Measurements from ENCODE around the gene TEX53.

TEX53 gene

DNA sequence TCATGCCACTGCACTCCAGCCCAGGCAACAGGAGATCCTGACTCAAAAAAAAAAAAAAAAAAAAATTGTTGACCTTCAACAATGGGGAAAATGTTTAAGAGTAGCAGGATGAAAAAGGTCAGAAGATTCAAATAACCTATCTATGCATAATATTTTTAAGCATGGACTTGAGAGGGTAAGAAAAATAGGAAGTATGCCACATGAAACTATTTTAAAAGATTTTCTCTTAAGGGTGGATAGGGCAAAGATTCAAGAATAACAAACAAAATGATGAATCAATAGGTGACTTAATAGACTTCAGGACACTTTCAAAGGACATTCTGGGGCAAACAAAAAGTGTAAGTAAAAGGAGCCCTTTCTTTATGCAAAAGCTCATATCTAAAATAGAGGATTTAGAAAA is 21.2 kb upstream of the TEX53 start:
- DNase-seq, result no peak

DNA sequence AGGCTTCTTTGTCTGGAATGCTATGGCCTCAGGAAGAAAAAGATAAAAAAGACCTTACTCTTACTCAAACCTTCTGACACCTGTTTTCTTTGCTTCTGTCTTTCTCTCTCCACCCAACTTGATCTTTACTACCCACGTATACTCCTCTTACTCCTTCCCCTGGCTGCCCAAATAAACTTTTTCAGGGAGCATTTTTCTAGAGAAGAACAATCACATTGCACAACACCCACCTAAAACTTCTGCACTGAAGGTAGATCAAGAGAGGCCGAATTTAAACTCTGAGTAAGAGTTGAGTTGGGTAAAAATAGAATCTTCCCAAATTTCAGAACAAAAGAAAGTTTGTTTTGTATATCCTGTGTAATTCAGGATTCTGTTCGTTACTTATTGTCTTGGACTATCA is 20.5 kb upstream of the TEX53 start:
- no peak for DNase-seq

DNA sequence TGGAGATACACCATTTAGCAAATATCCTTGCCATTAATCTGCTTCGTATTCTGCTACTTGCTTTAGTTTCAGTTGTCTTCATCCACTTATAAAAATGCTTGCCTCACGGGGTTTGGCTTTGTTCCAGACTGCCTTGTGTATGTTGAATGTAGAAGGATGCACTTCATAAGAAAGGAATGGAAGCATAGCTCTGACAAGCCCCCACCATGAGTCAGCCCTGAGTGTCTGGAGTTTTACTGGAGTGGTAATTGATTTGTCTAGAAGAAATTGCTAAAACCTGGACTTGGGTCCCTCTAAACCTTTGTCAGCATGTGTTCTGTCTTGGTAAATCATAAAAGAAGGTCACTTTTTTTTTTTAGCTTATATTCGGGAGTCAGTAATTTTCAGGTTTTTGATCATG is 19.8 kb upstream of the TEX53 start:
- DNase-seq, result peak; percentile 89

DNA sequence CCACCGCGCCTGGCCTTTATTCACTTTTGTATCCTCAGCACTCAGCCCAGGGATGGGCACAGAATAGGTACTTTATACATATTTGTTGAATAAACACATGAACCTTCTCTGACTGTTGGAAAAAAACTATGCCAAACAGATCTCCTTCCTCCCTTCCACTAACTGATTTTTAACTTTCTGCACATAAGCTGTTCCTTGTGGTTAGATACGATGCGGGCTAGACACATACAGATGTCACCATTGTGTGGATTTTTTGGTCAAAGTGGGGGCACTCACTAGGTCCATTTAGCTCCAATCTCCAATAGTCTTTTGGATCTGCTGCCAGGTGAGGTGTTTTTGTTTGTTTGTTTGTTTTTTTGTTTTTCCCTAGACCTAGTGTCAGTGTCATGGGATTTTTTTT is 19.3 kb upstream of the TEX53 start:
- DNase-seq, result no peak

DNA sequence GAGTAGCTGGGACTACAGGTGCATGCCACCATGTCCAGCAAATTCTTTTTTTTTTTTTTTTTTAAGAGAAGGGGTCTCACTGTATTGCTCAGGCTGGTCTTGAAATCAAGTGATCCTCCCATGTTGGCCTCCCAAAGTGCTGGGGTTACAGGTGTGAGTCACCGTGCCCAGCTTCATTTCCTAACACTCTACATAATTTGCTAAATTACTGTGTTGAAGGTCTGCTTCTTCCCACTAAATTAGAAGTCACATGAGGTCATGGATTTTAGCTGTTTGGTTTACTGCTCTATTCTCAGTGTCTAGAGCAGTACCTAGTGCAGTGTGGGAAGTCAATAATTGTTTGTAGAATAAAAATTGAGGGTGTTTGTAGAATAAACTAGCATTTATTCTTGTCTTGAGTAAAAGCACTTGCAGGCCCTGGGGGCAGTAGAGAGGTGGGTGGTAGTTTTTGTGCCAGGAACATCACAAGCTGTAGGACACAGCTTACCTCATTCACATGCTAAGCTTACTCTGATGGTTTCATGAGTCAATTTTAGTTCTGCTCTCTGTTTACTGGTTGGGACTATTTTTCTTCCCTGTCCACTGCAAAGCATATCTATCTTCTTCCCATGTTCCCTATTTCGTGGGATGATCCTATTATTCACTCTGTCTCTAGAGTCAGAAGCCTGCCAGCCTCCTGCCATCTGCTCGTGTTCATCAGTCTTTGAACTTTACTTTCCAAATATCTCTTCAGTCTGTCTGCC is 17.4 kb upstream of the TEX53 start:
- DNase-seq, result no peak

DNA sequence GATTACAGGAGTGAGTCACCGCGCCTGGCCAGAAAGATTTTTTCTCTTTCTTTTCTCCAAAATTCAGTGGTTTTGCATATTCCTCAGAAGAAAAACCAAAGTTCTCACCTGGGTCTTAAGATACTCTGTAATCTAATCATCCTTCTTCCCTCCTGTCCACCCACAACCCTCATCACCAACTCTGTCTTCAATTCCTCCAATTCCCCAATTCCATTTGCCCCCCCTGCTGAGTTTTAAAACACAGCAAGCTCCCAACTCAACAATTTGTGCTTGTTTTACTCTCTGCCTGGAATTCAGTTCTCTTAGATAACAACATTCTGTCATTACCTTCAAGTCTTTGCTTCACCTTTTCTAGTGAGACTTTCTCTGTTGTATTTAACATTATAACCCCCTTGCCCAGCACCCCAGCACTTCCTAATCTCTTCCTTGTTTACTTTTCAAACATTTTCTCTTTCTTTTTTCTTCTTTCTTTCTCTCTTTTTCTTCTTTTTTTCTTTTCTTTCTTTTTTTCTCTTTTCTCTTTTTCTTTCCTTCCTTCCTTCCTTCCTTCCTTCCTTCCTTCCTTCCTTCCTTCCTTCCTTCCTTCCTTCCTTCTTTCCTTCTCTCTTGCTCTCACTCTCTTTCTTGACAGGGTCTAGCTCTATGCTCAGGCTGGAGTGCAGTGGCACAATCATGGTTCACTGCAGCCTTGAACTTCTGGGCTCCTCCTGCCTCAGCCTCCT is 16.6 kb upstream of the TEX53 start:
- DNase-seq, result no peak

DNA sequence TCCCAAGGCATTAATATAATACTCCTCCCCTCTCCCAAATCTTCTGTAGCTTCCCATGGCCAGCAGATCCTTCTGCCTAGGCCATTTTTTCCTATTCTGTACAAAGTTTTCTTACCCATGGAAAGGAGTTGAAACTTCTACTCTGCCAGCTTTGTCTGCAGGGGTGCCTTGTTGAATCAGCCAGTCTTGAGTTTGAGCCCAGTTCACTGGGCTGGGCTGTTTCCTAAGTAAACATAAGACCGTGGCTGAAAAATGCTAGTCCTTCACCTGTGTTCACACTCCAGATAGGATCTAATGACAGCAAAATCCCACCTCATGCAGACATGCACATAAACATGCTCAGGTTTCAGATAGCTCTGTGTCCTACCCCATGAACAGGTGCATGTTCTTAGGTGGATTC is 14.0 kb upstream of the TEX53 start:
- peak; percentile 56 for DNase-seq

DNA sequence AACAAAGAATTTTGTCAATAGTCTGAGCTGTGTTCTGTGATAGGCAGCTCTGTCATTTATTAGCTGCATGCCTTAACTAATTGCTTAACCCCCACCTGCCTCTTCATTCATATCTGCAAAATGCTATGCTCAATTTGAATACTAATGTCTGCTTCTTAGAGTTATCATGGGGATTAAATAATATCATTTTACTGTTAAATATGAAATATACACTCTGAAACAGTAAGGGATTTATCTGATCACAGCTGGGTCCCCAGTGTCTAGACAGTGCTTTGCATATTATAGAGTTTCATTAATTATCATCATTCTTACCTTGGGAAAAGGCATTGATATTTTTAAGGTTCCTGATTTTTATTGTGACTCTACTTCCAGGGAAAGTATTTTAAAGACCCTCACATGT is 12.4 kb upstream of the TEX53 start:
- no peak for DNase-seq

DNA sequence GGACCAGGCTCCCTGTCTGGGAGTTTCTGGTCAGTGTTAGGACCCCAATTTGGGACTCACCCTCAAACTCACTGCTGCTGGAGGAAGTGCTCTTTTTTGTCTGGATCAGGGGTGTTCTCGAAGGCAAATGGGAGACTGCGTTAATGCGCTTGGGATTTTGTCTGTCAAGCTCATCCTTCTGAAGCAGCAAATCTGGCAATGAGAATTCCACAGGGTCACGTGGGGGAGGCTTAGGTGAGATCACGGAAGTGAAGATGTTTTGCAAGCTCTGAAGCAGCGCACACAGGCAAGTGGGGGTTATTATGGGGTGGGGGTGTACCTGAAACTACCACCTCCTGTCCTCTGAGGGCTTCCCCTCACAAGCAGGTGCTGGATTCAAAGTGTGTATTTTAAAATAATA is 10.5 kb upstream of the TEX53 start:
- DNase-seq, result no peak

DNA sequence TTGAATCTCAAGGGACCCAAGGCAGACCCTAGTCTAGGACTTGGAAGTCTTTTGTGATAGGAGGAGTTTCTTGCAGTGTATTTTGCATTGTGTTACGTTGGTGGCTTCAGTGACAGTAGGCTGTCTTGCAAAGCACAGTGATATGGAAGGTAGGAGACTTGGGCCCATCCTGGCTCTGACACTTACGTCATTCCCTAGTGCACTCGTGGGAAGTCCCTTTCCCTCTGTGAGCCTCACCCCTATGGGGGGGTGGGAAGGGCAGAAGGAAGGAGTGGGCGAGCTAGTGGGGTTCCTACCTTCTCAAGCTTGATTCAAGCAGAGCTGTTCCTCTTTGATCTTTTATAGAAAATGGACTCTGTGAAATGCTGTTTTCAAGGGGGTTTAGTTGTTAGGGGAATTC is 9.2 kb upstream of the TEX53 start:
- no peak for DNase-seq

DNA sequence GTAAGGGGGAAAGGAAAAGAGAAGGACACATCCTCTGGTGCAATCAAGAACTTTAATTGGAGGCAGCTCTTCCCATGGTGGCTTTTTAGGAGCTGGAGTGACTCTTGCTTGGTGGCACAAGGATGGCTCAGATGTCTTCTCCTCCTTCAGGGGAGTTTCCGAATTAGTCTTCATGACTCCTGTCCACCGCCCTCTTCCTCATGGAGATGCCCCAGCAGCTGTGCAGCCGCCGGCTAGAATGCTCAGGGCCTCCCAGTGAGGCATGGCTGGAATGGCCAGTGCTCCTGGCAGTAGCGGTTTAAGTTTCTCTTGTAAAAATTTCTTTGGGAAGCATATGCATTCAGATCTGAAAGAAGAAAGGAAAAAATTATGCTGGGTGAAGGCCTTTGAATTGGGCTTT is 8.8 kb upstream of the TEX53 start:
- no peak for DNase-seq

DNA sequence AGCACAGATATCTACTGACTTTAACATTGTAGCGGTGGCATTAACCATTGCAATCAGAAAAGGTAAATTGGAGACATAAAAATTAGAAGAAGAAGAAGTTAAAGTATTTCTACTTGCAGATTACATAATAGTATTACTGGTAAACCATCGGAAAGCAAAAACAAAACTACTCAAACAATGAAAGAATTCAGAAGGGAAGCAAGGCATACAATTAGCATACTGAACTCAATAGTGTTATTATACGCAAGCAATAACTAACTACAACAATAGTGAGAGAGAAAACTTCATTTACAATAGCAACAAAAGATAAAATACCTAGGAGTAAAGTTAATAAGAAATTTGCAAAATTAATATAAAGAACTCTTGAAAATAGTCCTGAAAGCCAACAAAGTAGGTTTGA is 6.6 kb upstream of the TEX53 start:
- DNase-seq, result no peak

DNA sequence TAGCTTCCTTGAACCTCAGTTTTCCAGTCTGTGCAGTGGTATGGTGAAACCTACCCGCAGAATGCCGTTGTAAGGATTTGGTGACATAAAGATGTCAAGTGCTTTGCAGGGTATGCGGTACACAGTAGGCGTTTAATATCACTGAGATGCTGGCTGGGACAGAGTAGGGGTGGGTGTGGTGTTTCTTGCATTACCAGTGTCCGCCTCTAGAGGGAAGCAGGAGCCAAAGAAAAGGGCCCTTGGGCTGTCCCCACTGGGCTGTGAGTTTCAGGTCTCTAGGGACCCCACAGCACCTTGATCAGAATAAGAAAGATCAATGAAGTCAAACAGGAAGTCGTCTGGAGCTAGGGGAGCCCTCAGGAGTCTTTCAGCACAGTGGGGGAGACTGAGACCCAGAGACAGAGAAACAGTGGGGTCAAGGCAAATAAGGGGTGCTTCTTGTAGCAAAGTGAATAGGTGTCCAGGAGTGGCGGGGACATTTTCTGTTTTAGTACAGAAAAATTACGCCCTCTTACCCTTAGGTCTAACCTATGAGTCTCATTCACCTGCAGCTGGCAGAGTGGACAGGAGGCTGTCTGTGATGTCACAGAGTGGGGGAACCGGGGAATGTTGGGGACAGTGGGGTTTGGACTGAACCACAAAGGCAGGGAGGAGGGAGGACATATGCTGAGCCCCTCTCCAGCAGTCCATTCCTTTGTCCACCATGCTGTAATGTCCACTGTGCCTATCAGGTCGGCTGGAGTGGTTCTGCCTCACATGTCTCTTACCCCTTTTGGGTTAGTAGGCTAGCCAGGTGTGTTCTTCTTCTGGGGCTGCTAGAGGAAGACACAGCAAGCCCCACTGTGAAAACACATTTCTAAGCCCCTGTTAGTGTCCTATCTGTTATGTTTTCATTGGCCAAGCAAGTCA is 4.7 kb upstream of the TEX53 start:
- peak; percentile 46 for DNase-seq

DNA sequence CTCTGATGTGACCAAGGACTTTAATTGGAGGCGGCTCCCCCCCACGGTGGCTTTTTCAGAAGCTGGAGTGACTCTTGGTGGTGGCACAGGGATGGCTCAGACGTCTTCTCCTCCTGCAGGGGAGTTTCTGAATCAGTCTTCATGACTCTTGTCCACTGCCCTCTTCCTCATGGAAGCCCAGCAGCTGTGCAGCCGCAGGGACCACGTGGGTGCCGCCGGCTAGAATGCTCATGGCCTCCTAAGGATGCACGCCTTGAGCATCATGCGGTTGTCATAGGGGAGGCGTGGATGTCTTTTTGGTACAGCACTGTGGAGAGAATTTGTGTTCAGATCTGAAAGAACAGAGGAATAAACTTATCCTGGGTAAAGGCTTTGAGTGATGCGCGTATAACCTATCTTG is 1.3 kb downstream of the TEX53 start:
- no peak for DNase-seq

DNA sequence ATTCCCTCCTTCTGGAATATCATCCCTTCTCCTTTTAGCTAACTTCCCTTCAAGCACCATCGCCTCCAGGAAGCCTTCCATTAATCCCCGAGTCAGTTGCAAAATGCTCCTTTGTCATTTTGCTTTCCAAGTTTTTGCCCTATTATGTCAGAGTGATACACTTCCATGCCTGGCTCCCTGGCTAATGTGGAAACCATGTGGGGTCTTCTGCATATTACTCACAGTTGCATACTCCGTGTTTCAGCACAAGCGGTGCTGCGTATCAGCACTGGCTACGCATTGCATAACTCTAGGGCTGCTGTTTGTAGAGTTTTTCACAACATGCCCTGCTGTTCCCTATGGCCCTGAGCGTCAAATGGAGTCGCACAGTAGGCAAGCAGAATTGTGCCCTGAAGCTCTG is 1.9 kb downstream of the TEX53 start:
- DNase-seq, result no peak

DNA sequence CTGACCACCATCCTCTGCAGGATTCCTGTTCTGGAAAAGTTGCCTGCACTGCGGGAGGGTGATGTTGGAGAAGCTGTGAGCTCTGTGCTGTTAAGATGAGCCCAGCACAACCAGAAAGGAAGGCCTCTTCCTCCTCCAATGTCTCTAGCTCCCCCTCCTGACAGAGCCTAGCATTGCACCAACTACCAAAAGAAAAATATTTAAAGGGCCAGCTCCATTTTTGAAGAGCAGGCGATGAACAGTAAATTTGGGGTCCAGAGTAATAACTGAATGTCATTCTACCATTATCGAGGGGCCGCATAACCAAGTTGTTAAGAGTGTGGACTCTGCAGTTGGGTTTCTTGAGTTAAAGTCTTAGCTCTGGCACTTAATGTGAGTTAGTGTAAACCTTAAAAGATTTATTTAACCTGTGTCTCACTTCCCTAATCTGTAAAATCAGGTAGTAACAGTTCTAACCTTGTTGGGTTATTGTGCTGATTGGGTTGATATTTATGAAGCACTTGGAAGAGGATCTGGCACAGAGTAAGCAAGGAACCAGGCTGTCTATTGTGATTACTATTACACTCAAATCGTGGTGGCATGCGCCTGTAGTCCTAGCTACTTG is 3.9 kb downstream of the TEX53 start:
- peak; percentile 88 for DNase-seq

DNA sequence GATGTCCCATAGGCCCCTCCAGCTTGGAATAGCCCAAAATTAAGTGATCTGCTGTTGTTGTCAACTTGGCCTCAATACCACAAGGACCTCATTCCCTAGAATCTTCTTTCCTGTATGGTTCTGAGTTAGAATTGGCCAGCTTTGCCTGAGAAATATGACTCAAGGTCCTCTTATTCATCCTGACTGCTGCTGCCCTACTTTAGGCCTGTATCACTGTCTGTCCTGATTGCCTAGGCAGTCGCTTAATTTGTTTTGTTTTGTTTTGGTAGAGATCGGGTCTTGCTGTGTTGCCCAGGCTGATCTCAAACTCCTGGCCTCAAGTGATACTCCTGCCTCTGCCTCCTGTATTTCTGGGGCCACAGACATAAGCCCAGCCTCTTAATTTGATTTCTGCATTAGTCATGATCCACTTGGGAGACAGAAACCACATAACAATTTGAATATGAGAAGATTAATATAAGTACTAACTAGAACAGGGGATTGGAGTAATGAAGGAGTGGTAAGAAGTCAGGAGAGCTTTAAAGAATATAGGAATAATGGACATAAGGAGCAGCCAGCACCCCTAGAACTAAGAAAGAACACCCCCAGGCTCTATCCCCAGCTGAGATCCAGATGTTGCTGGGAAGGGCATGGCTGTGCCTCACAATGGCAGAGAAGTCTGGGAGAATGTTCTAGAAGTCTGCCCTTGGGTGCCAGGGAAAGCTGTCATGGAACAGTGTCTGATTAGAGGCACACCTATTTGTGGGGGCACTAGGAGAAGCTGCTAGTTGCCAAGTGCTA is 4.6 kb downstream of the TEX53 start:
- no peak for DNase-seq

DNA sequence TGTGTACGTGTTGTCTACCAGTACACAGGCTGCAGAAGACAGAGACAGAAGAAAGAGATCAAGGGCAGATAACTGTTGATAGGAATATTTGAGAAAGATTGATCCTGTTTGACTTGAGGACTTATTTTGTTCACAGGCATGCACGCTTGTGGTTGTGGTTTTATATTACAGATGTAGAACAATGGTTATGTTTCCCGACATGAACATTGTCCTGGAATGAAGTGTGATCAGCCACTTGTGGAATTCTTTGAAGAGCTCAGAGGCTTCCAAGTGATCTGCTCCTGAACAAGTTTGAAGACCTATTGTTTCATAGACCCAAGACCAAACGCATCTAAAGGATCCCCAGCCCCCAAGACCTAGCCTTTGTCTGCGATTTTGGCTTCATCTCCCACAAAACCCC is 13.7 kb downstream of the TEX53 start:
- no peak for DNase-seq

DNA sequence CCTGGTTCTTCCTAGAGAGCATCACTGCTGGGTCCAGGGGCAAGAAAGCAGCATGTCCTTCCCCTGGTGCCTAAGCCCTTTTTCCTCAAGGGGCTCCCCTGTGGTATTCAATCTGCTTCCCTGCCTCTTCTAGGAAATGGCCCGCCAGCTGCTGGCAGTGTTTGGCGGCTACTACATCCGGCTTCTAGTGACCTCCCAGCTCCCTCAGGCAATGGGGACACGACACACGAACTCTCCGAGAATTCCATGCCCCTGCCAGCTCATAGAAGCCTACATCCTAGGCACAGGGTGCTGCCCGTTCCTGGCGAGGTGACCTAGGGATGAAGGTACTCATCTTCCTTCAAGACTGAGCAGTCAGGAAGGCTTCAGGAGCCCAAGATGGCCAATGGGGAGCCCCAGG is 14.6 kb downstream of the TEX53 start:
- DNase-seq, result no peak

DNA sequence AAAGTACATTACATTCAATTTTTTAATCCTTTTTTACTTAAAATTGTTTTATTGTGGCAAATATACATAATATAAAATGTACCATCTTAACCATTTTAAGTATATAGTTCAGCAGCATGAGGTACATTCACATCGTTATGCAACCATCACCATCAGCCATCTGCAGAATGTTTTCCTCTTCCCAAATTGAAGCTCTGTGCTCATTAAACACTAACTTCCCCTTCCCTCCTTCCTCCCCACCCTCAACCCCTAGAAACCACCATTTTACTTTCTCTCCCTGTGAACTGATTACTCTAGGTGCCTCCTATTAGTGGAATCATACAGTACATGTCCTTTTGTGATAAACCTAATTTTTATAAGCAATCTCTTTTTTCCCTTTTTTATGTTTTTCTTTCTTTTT is 15.6 kb downstream of the TEX53 start:
- DNase-seq, result no peak

DNA sequence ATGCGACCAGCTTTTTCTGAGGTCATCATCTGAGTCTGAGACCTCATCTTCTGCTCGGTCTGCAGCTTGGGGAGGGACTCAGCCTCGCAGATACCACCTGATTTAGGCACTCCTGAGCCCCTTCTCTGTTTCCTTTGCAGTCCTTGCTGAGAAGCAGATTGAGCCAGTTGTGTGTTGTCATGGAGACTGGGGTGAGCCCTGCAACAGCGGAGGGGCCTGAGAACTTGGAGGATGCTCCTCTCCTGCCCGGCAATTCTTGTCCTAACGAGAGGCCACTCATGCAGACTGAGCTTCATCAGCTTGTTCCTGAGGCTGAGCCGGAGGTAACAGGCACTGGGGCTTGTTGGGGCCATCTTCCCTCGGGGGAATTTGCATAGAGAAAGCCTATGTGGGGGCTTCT is 19.2 kb downstream of the TEX53 start:
- no peak for DNase-seq

DNA sequence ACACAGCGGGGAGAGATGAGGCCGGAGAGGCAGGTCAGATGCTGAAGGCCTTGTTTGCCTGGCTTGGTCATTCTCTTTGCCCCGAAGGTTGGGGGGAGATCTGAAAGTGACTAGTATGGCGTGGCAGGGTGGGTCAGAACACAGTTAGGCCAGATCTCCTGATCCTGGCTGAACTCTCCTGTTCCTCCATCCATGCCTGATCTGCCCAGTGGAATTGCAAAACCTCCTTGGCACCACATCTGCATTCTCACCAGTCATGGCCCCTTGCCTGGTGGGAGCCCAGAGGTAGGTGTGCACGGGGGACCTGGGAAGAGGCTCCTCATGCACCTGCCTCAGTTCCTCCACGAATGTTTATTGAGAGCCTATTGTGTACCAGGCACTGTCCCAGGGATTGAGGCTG is 23.2 kb downstream of the TEX53 start:
- DNase-seq, result no peak

Measured in NCI-H510A treated with DMSO at 0.1 percent for 48 hours (cell line).